Measurements from ENCODE around the gene TMEM132D.

TMEM132D gene

DNA sequence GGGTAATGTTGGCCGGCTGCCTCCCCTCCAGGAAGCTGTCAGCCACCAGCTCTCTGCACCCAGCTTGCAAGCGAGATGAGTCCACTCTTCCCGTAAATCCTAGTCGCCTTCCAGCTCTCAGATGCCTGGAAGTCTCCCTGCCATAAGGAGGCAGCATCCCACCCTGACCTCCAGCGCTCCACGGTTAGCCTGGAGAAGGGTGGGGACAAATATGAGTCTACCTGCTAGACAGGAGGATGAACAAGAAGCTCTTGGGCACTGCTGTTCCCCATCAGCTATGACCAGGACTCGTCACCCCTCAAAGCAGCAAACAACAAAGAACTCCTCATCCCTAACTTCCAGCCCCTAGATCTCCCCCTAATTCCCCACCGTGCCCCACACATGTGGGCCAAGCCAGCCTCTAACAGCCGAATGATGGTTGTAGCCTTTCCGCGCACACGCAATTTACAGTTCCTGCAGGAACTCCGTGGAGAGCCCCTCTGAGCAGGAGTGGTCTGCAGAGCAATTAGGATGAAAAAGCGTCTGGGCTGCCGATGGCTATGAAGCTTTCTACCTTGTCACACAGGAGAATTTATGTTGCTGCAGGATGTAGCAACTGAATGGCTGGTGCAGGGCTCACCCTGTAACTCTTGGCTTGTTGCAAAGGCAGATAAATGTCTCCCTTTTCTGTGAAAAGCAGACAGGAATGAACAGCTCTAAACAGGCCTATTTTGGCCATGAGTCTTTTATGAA lies 869.1 kb downstream of the TMEM132D start:
- no peak for DNase-seq (ENCODE audit: extremely low read depth, low read depth)
- TF ChIP-seq, protein P1, sequence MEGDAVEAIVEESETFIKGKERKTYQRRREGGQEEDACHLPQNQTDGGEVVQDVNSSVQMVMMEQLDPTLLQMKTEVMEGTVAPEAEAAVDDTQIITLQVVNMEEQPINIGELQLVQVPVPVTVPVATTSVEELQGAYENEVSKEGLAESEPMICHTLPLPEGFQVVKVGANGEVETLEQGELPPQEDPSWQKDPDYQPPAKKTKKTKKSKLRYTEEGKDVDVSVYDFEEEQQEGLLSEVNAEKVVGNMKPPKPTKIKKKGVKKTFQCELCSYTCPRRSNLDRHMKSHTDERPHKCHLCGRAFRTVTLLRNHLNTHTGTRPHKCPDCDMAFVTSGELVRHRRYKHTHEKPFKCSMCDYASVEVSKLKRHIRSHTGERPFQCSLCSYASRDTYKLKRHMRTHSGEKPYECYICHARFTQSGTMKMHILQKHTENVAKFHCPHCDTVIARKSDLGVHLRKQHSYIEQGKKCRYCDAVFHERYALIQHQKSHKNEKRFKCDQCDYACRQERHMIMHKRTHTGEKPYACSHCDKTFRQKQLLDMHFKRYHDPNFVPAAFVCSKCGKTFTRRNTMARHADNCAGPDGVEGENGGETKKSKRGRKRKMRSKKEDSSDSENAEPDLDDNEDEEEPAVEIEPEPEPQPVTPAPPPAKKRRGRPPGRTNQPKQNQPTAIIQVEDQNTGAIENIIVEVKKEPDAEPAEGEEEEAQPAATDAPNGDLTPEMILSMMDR (IDR thresholded peaks at IDR 0.05; ENCODE audit: low read depth, low read length) = no peak

DNA sequence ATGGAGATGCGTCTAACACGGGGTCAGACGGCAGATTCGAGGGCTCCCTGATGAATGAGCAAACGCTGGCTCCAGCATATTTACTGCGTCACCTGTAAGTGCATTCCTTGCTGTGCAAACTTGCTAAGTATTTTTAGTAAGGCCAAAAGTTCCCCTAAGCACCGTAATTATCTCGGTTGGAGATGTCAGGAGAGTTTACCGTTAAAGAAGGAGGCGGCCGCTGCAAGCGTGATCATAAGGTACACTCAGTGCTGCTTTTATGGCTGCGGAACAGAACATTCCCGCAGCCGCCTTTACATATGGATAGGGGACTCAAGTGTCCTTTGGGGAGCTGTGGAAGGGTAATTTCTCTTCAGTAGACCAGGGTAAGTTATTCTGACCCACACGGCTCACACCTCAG lies 875.0 kb downstream of the TMEM132D start:
- TF ChIP-seq, protein P1 (IDR thresholded peaks at IDR 0.05; ENCODE audit: low read depth, low read length) = no peak
- DNase-seq (ENCODE audit: extremely low read depth, low read depth) = no peak

DNA sequence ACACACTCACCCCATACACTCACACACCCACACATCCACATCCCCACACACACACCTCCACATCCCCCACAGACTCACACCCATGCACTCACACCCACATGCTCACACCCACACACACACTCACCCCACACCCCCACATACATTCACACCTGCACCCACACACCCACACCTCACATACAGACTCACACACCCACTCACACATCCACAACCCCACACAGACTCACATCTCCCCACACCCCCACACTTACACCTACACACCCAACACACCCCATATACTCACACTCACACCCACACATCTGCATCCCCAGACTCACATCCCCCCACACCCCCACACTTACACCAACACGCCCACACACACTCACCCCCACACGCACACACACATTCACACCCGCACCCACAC lies 878.8 kb downstream of the TMEM132D start:
- no peak for DNase-seq (ENCODE audit: extremely low read depth, low read depth)
- TF ChIP-seq, protein P1 (IDR thresholded peaks at IDR 0.05; ENCODE audit: low read depth, low read length) = no peak
